HepG2 (cell line): ENCODE data around the gene KMT2E. TPM values are rescaled to one million over a fixed set of nuclear protein-coding genes. Genes with fewer than 3 reads are reported as not detected.

Source experiments
- ATAC-seq: fragments of 200-7000 bp; cut with Tn5 transposase; 3 replicates; pipeline ENCODE4 v1.9.1; 2020; ENCODE audit warnings: mild to moderate bottlenecking, moderate library complexity
- BruUV-seq: library from RNA; stranded (reverse); fragments of 400-500 nt; replicated peaks from 2 replicates; lab custom pipeline; 2021; lab: Mats Ljungman, UMichigan
- CTCF ChIA-PET: fragments of 300-600 bp; formaldehyde crosslinking; extraction: SDS; loops from one replicate; lab custom pipeline; 2021; ENCODE audit warnings: low total read pairs, inconsistent platforms, low intra/inter-chr PET ratio; lab: Yijun Ruan, JAX
- POLR2A ChIA-PET: fragments of 350-600 bp; sonication (Branson Sonifier 250); formaldehyde crosslinking; loops from one replicate; lab custom pipeline; 2020; ENCODE audit warnings: antibody characterized with exemption, inconsistent platforms; lab: Yijun Ruan, JAX
- DNase-seq: peaks from one replicate; pipeline ENCODE4 v3.0.0-alpha.2; 2015; ENCODE audit warnings: low spot score
- FAIRE-seq: peaks from 3 replicates; lab custom pipeline; 2011; peaks lifted over from hg19 to GRCh38; lab: Jason Lieb, UNC
- H2AFZ ChIP-seq: one replicate; pipeline ENCODE4 v1.6.1; 2011; ENCODE audit warnings: low read length, inconsistent platforms
- H3K27ac ChIP-seq: fragments of 300-600 bp; 3 replicates; pipeline ENCODE4 v1.8.0; 2011; ENCODE audit warnings: mixed run types, mild to moderate bottlenecking, mixed read lengths, low read length, inconsistent platforms; ENCODE audit not compliant: insufficient read depth; ENCODE audit errors: extremely low read length
- H3K27me3 ChIP-seq, 2 experiments: fragments of 200-600 bp in 1 of 2; 2 replicates in 1 of 2; 3 replicates in 1 of 2; pipeline versions ENCODE4 v1.6.0 to v1.8.0; 2011; ENCODE audit warnings: low read length in 2 of 2, mild to moderate bottlenecking in 2 of 2, moderate library complexity in 2 of 2, inconsistent platforms in 1 of 2; ENCODE audit not compliant: insufficient read depth in 2 of 2, control insufficient read depth in 1 of 2
- H3K36me3 ChIP-seq, 2 experiments: fragments of 200-600 bp in 1 of 2; replicated peaks in 1 of 2; 2 replicates in 1 of 2; 3 replicates in 1 of 2; pipeline versions ENCODE4 v1.5.1 to v1.8.0; 2011; ENCODE audit warnings: low read length in 2 of 2, inconsistent platforms in 1 of 2; ENCODE audit not compliant: insufficient read depth in 2 of 2, control insufficient read depth in 1 of 2
- H3K4me1 ChIP-seq: 2 replicates; pipeline ENCODE4 v1.5.1; 2012; ENCODE audit warnings: low read length, inconsistent platforms; ENCODE audit not compliant: insufficient read depth
- H3K4me2 ChIP-seq: 2 replicates; pipeline ENCODE4 v1.6.0; 2011; ENCODE audit warnings: low read depth, low read length, inconsistent platforms
- H3K4me3 ChIP-seq, 3 experiments: fragments of 200-600 bp in 1 of 3; sonication (generic), shearing (Covaris generic) in 1 of 3; replicated peaks in 1 of 3; 2 replicates each; pipeline ENCODE4 v1.5.1; 2011 to 2016; ENCODE audit warnings: low read length in 3 of 3, inconsistent platforms in 2 of 3, low read depth in 2 of 3, mild to moderate bottlenecking in 2 of 3, control low read depth in 1 of 3, mixed read lengths in 1 of 3; ENCODE audit not compliant: insufficient read depth in 1 of 3
- H3K79me2 ChIP-seq: one replicate; pipeline ENCODE4 v1.6.1; 2011; ENCODE audit warnings: low read length, inconsistent platforms; ENCODE audit not compliant: insufficient read depth
- H3K9ac ChIP-seq: 2 replicates; pipeline ENCODE4 v1.6.0; 2011; ENCODE audit warnings: mild to moderate bottlenecking, low read depth, low read length, inconsistent platforms; ENCODE audit not compliant: insufficient read depth
- H3K9me3 ChIP-seq: 2 replicates; pipeline ENCODE4 v1.5.1; 2012; ENCODE audit warnings: mild to moderate bottlenecking, low read length
- H4K20me1 ChIP-seq: 2 replicates; pipeline ENCODE4 v1.6.0; 2011; ENCODE audit warnings: inconsistent platforms, mild to moderate bottlenecking, low read length, moderate library complexity; ENCODE audit not compliant: insufficient read depth
- HDAC2 ChIP-seq: sonication (generic); formaldehyde crosslinking; IDR thresholded peaks from 2 replicates; pipeline ENCODE4 v1.4.0; 2020; ENCODE audit warnings: missing genetic modification reagents
- MLLT10 ChIP-seq: sonication (generic); formaldehyde crosslinking; IDR thresholded peaks from 2 replicates; pipeline ENCODE4 v1.4.0; 2020; ENCODE audit warnings: missing genetic modification reagents
- NFIC ChIP-seq: IDR thresholded peaks from 2 replicates; pipeline ENCODE4 v1.6.1; 2012; ENCODE audit warnings: mild to moderate bottlenecking, low read length, inconsistent platforms
- NR2F6 ChIP-seq, 2 experiments: IDR thresholded peaks; 2 replicates each; pipeline ENCODE4 v1.6.1; 2016; ENCODE audit warnings: antibody characterized with exemption in 1 of 2, mild to moderate bottlenecking in 1 of 2
- SATB2 ChIP-seq: sonication (generic); formaldehyde crosslinking; IDR thresholded peaks from 2 replicates; pipeline ENCODE4 v1.5.0; 2020; ENCODE audit warnings: missing genetic modification reagents
- SMAD9 ChIP-seq: sonication (generic); formaldehyde crosslinking; IDR thresholded peaks from 2 replicates; pipeline ENCODE4 v1.5.1; 2020; ENCODE audit warnings: mild to moderate bottlenecking, missing genetic modification reagents
- SMYD3 ChIP-seq: sonication (generic); formaldehyde crosslinking; IDR thresholded peaks from 2 replicates; pipeline ENCODE4 v1.8.1; 2023; ENCODE audit warnings: mild to moderate bottlenecking, missing genetic modification reagents
- TBX3 ChIP-seq: fragments of 450-650 bp; IDR thresholded peaks from 2 replicates; pipeline ENCODE4 v1.6.1; 2017; ENCODE audit warnings: antibody characterized with exemption, mild to moderate bottlenecking, inconsistent platforms, borderline replicate concordance
- ZNF761 ChIP-seq: sonication (generic); formaldehyde crosslinking; conservative IDR thresholded peaks from 2 replicates; pipeline ENCODE4 v1.4.0; 2020; ENCODE audit warnings: mild to moderate bottlenecking, missing genetic modification reagents
- WGBS: methylation state at CpG from one replicate; pipeline ENCODE4 v1.1.6; 2017; ENCODE audit warnings: low lambda C conversion rate; 5-methylcytosine and 5-hydroxymethylcytosine counted together
- in situ Hi-C: cut with HindIII; loops from 2 replicates; pipeline ENCODE4 v1.10.0; 2017; ENCODE audit warnings: low pct_unique_long_range_greater_than_20kb; ENCODE audit not compliant: extremely low pct_ligation_motif_present
- intact Hi-C: fragments of 100-400 bp; cut with micrococcal nuclease; formaldehyde crosslinking; loops from one replicate; pipeline ENCODE4 v1.10.0; 2022; ENCODE audit not compliant: unreplicated experiment
- polyA plus RNA-seq, 8 experiments: library from polyadenylated mRNA; depleted of rRNA in 3 of 8; stranded (reverse) in 7 of 8; unstranded in 1 of 8; fragments of >200 nt; fragmentation: Illumina TruSeq in 4 of 8; extraction: Trizol in 4 of 8; gene quantifications; 2 replicates each; pipeline versions ENCODE4 v1.2.1 to v1.2.3, GENCODE V29; 2011 to 2016; ENCODE audit warnings: low read depth in 4 of 8, missing spikeins in 1 of 8, mixed read lengths in 1 of 8; ENCODE audit not compliant: insufficient read depth in 1 of 8
- total RNA-seq, 5 experiments: library from RNA; depleted of rRNA; stranded (reverse); fragments of >200 nt; fragmentation: Illumina TruSeq; extraction: Trizol; gene quantifications; 2 replicates each; pipeline ENCODE4 v1.2.3, GENCODE V29; 2016; ENCODE audit warnings: low read depth in 1 of 5
- TF ChIP-seq, protein P1 (sequence below): sonication (generic); formaldehyde crosslinking; IDR thresholded peaks from 2 replicates; pipeline ENCODE4 v1.8.0; 2023; ENCODE audit warnings: mild to moderate bottlenecking, missing genetic modification reagents
- TF ChIP-seq, protein P2 (sequence below): sonication (generic); formaldehyde crosslinking; IDR thresholded peaks from 2 replicates; pipeline ENCODE4 v1.5.1; 2020; ENCODE audit warnings: mild to moderate bottlenecking, missing genetic modification reagents, moderate library complexity
- TF ChIP-seq, protein P3 (sequence below), 2 experiments: fragments of 450-650 bp in 1 of 2; sonication (generic) in 1 of 2; formaldehyde crosslinking; IDR thresholded peaks; 2 replicates each; pipeline versions ENCODE4 v1.5.0 to v1.8.0; 2020 to 2022; ENCODE audit warnings: mild to moderate bottlenecking in 1 of 2, missing genetic modification reagents in 1 of 2
- TF ChIP-seq, protein P4 (sequence below): sonication (generic); formaldehyde crosslinking; IDR thresholded peaks from 2 replicates; pipeline ENCODE4 v1.4.0; 2020; ENCODE audit warnings: missing genetic modification reagents, low read depth, mild to moderate bottlenecking, borderline replicate concordance

Gene KMT2E
- total and polyA plus RNA-seq, 2 of the 13 experiments (the other 11 are each of a cell fraction or from before 2014, with no cell fraction given): 6.3 to 24.4 TPM

DNA sequence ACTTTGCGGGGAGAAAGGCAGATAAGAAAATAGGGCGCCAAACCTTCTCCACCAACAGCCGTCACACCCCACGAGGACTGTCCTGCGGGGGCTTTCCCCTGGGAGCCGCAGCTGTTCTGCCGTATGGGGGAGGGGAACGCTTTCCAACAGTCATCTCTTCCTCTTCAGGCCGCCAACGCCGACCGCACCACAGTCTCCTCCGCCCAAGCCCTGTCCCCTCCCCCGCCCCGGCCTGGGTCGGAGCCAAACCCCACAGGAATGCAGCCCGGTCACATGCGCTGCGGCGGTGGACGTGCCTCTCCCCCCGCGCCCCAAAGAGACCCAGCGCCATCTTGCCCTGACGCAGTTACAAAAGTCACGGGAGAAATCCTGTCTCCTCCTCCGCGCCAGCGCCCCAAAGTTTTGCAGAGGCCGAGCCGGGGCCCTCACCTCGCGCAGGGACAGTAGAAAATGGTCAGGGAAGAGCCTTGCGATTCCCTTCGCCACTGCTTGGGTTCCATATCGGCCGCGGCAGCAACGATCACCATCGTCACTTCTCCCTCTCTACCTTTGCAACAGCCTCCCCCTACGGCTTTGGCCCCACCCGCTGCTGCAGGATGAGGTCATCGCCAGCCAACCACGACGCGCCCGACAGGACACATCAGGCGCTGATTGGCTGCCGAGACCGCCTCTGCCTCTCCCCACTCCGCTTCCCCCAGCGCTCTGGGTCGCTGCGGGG is 1.3 kb upstream of the KMT2E start (continued):
- TF ChIP-seq ZNF761 (CRISPR knock-in tag) (peak; percentile 89), SMAD9 (CRISPR knock-in tag) (no peak), SATB2 (CRISPR knock-in tag) (no peak)
- TF ChIP-seq, protein P1, sequence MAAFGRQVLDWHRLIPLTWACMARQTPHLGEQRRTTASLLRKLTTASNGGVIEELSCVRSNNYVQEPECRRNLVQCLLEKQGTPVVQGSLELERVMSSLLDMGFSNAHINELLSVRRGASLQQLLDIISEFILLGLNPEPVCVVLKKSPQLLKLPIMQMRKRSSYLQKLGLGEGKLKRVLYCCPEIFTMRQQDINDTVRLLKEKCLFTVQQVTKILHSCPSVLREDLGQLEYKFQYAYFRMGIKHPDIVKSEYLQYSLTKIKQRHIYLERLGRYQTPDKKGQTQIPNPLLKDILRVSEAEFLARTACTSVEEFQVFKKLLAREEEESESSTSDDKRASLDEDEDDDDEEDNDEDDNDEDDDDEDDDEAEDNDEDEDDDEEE (CRISPR knock-in tag): no peak; the same call in 1 of the 2 replicates
- TF ChIP-seq, protein P2, sequence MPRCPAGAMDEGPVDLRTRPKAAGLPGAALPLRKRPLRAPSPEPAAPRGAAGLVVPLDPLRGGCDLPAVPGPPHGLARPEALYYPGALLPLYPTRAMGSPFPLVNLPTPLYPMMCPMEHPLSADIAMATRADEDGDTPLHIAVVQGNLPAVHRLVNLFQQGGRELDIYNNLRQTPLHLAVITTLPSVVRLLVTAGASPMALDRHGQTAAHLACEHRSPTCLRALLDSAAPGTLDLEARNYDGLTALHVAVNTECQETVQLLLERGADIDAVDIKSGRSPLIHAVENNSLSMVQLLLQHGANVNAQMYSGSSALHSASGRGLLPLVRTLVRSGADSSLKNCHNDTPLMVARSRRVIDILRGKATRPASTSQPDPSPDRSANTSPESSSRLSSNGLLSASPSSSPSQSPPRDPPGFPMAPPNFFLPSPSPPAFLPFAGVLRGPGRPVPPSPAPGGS (CRISPR knock-in tag): peak; percentile 82

DNA sequence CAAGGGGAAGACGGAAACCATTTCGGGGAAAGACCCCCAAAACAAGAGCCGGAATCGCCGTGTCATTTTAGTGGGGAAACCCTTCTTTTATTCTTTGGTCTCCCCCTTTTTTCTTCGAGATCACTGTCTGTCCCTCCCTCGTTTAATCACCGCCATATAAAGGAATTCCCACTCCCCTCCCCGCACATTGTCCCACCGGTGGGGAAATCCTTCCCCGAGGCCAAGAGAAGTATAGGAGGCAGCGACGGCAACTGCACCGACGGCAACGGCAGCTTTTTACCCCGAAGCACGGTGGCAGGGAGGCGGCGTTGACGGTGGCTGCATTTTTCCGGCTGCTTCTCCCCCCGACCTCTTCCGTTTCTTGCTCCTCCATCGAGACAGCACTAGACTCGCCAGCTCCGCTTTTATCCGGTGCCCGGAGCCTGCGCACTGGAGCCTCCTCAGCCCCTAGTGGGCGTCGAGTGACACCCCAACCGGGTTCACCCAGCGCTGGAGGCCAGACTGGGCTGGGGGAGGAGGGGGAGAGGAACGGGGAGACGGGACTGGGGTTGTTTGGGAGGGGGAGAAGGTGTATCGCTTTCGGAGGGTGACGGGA is 687 bp upstream of the KMT2E start:
- ChIA-PET POLR2A (interaction anchor here (0.5 to 3.8 kb wide), 21 partner anchors 9 to 1938 kb away, joined by 3 to 50 read pairs (median 3); partner anchors contain the start of genes ARMC10 and SRPK2), CTCF (no interaction called here)
- peaks cover 94% of the 10 kb centered on the region for H3K79me2 ChIP-seq
- peaks cover 0 to 8% of the 10 kb centered on the region in 2 experiments; a peak in 2 of 5 replicates for H3K36me3 ChIP-seq
- H3K27me3 ChIP-seq: no peaks in the 10 kb centered on the region; a peak in 1 of 5 replicates
- 3% methylated on average over 26 of the region's 39 CpGs for WGBS
- H2AFZ ChIP-seq: no peak overlapping the region
- H3K4me2 ChIP-seq: peak overlapping the region; percentile 98
- DNase-seq (peak; percentile 88), ATAC-seq (peak; percentile 84), FAIRE-seq (no peak)
- H3K4me1 ChIP-seq: peaks cover 39% of the 10 kb centered on the region
- H3K27ac ChIP-seq: peak overlapping the region; percentile 100
- in situ Hi-C loops: no loop called here
- peak overlapping the region; percentile 98 to 100 (median 99) for H3K4me3 ChIP-seq
- peaks cover 52% of the 10 kb centered on the region for H4K20me1 ChIP-seq
- BruUV-seq: no TSS peak
- intact Hi-C loops: no loop called here
- peak overlapping the region; percentile 100 for H3K9ac ChIP-seq
- no peaks in the 10 kb centered on the region for H3K9me3 ChIP-seq
- TF ChIP-seq HDAC2 (CRISPR knock-in tag) (no peak), TBX3 (peak; percentile 25; the same call in 1 of the 2 replicates), SMYD3 (CRISPR knock-in tag) (no peak), NFIC (no peak), MLLT10 (CRISPR knock-in tag) (0 out of 2 replicates have a peak, but pooled peaks have one; percentile 43), NR2F6 (IDR thresholded peaks at IDR 0.05) (no peak), NR2F6 (CRISPR knock-in tag; IDR thresholded peaks at IDR 0.05) (peak; percentile 3; the same call in 1 of the 2 replicates)
- TF ChIP-seq, protein P3, sequence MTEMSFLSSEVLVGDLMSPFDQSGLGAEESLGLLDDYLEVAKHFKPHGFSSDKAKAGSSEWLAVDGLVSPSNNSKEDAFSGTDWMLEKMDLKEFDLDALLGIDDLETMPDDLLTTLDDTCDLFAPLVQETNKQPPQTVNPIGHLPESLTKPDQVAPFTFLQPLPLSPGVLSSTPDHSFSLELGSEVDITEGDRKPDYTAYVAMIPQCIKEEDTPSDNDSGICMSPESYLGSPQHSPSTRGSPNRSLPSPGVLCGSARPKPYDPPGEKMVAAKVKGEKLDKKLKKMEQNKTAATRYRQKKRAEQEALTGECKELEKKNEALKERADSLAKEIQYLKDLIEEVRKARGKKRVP (CRISPR knock-in tag; IDR thresholded peaks at IDR 0.05): no peak
- TF ChIP-seq, protein P4, sequence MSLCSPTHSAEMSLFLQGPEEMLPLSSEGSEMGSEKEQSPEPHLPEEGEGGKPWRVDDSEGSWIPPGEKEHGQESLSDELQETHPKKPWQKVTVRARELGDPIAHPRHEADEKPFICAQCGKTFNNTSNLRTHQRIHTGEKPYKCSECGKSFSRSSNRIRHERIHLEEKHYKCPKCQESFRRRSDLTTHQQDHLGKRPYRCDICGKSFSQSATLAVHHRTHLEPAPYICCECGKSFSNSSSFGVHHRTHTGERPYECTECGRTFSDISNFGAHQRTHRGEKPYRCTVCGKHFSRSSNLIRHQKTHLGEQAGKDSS (CRISPR knock-in tag): 0 out of 2 replicates have a peak, but pooled peaks have one; percentile 77
